Measurements from ENCODE around the gene UGP2.

The UGP2 gene

DNA sequence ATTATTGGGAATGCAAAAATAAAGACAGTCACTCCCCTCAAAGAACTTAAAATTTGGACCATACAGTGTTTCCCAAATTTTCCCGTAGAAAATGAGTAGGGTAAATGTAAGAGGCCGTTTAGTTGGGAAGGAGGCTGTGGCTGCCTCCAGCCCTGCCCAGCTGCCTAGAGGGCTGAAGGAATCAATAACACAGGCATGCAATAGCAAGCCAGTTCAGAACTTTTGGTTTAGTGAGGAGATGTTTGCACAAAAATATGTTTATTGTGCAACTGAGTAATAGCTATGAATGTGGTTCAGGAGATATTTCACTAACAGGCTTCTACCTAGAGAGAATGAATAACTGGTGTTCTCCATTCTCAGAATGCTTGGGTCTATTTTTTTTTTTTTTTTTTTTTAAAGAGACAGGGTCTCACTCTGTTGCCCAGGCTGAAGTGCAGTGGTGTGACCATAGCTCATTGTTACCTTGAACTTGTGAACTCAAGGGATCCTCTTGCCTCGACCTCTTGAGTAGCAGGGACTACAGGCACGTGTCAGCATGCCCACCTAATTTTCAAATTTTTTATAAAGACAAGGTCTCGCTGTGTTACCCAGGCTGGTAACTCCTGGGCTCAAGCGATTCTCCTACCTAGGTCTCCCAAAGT is 23.6 kb downstream of the UGP2 start:
- ATAC-seq (no peak), DNase-seq (no peak)

GRCh38 chr2:63866009-63866709 is 24.5 kb downstream of the UGP2 start:
- ATAC-seq: no peak

DNA sequence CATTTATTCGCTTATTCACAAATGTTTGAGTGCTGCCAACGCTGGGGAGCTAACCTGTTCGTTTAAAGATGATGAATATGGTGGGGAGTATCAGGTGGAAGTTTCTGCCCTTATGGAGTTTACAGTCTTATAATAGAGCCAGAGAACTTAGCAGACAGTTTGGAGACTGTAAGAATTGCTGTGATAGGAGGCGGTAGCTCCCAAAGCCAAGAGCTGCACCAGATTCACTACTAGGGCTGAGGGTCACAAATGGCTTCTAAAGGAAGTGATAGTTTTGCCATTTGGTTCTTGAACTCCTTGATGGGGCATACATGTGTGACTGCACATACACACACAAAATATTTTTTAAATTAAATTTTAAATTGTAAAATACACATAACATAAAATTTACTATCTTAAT is 29.0 kb downstream of the UGP2 start:
- no peak for DNase-seq
- no peak for ATAC-seq

More at GRCh38 chr2:63866009-63866709, 24.5 kb downstream of the UGP2 start:
- DNase-seq: no peak

GRCh38 chr2:63871864-63872263 is 30.2 kb downstream of the UGP2 start:
- ATAC-seq (no peak), DNase-seq (no peak)

DNA sequence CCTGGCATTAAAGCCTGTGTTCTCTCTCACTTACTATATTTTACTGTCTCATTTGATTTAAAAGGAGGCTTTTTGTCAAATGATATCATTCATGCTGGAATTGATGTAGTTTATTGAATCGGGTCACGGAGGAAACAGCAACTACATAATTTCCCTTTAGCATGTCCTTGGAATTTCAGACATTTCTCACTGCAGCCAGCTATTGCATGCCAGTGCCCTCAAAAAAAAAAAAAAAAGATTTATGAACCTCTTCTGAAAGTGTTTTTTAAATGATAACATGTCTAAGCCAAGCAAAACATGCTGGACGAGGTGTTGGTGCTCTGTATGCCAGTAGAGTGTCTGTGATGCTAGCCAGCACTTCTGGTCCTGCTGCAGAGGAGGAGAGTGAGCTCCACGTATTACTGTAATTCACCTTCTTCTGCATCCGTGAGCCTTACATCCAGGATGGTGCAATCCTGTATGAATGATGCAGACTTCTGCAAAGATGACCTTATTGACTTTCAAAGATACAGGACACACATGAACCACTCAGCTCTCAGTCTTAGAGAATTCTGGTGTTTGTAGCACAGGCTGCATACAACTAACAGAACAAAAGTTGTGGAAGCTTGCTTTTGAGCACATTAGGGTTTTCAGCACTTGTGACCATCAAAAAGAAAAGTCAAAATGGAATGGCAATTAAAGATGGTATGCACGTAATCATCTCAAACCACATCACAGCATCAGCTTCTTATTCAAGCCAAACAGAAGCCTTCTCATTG is 31.1 kb downstream of the UGP2 start:
- DNase-seq (no peak), ATAC-seq (no peak)

DNA sequence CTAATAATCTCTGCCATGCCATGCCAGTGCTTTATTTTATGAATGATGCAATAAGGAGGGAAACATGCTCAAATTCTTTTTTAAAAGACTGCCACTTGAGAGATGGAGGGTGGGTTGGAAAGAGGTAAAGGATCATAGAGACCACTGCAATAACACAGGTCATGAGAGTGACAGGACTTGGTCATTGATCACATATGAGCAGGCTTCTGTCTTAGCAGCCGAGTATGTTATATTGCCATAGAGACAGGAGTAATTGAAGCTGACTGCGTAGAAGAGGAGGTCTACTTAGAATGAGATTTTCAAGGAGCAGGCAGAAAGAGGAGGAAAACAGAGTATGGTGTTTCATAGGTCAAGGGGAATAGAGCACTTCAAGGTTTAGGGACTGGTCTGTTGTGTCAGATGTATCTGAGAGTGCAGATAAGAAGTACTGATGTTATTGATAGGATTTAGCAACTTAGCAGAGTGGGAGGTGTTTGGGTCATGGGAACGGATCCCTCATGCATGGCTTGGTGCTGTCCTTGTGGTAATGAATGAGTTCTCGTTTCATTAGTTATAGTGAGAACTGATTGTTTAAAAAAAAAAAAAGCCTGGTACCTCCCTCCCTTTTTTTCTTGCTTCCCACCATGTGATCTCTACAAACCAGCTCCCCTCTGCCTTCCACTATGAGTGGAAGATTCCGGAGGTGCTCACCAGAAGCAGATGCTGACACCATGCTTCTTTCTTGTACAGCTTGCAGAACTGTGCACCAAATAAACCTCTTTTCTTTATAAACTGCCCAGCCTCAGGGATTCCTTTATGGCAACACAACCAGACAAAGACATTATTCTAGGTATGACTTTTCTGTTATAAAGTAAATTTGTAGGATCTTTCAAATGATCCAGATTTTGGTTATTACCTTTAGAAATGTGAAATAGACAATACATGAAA is 32.8 kb downstream of the UGP2 start:
- ATAC-seq: no peak
- DNase-seq: no peak

DNA sequence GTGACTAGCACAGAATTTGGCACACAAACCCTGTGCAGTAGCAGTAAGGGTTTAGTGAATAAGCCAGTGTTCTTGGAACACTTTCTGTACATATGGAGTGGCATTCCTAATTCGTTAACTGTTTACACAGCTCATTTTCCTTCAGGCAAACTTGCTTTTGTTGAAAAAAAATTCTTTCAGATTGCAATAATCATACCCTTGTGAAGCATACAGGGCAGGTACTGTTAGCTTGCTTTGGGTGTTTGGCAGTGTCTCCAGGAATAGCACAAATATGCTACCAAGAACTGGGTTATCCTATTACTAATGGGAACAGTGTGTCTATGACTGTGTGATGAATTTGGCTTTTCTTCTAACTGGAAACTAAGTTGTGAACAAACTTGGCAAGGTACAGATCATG is 33.4 kb downstream of the UGP2 start:
- DNase-seq: no peak
- no peak for ATAC-seq

- DNase-seq: no peak
- ATAC-seq: peak; percentile 19
Measured at GRCh38 chr2:63875559-63876245, 34.0 kb downstream of the UGP2 start.

- ATAC-seq (no peak), DNase-seq (no peak)
Measured at GRCh38 chr2:63876311-63876710, 34.6 kb downstream of the UGP2 start.

- no peak for ATAC-seq
- no peak for DNase-seq
Measured at GRCh38 chr2:63878486-63878885, 36.8 kb downstream of the UGP2 start.

- ATAC-seq: no peak
- no peak for DNase-seq
Measured at GRCh38 chr2:63879876-63880433, 38.3 kb downstream of the UGP2 start.

DNA sequence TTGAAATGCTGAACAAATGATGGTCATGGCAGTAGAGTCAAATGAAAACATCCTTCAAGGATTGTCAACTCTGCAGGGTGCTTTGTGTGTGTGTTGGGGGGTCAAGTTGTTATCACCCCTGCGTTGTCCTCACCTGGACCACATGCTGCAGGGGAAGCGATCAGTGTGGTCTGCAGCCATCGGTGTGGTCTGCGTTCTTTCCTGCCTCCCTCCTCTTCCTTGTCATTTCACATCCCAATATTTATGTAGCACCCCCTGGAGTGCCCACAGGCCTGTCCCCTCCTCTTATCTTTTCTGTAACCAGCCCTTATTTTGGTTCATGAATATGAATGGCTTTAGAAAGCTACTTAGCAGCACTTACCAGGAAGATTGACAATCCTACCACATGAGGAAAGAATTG is 38.9 kb downstream of the UGP2 start:
- no peak for ATAC-seq
- DNase-seq: no peak

DNA sequence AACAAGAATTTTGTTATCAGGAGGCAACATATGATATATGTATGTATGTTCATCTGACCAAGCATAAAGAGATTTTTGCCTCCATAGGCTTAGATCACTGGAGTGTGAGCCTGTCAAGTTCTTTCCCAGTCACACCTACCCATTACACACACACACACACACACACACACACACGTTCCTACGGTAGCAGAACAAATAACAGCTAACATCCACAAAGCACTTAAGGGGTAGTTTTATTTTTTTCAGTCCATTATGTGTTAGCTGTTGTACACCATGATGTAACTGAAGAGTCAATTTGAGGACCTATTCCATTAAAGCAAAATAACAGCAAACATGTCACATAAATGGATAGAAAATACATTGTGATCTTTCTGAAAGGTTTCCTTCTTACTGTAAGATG is 39.5 kb downstream of the UGP2 start:
- no peak for DNase-seq
- ATAC-seq: no peak

DNA sequence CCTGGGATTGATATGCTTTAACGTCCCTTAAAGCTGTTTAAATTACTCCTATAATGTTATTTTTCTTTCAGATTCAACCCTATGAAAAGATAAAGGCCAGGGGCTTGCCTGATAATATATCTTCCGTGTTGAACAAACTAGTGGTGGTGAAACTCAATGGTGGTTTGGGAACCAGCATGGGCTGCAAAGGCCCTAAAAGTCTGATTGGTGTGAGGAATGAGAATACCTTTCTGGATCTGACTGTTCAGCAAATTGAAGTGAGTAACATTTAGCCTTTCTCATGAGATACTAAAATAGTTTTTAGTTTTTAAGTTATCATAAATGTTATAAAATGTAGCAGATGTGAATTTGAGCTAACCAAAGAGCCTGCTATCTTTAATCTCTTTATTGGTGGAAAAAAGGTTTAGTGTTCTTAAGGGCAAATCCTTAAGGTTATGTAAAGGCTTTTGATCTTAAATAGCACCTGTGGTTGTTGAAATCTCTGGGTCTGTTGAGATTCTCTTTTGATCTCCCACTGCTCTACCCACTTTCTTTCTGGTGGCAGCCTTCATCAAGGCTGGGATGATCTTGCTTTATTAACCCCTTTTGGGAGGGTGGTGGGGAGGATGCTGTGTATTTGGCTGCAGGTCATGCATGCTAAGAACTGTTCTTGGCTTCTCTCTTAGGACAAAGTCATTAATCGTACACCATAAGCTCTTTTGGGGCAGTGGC is 40.9 kb downstream of the UGP2 start:
- ATAC-seq (peak; percentile 75), DNase-seq (no peak)

DNA sequence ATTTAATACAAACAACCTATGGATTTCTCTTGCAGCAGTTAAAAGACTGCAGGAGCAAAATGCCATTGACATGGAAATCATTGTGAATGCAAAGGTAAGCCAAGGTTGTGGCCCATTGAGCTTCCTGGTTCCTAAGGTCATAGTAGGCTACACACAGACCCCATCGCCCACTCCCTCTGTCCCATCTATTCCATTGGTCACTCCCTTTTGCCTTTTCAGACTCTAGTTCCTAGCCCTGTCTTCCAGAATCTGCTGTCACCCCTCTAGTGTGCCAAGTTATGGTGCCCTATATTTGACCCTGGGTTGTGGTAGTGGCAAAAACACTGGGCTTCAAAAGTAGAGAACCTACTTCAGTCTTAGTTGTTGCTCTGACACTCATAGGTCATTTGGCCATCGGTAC is 44.7 kb downstream of the UGP2 start:
- DNase-seq: no peak
- no peak for ATAC-seq

DNA sequence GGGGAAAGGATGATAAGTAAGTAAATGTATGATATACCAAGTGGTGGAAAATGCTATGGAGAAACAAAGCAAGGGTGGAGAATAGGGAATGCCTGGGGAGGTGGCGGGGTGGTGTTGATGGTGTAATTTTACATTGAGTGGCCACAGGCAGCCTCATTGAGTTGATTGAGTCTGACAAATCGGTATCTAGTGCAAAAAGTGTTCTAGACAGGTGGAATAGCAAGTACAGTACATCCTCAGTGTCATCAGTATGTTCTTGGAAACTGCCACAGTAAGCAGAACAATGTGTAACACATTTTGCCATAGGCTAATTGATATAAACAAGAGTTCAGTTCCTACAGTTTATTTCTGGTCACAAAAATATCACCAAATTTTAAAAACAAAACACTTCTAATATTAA is 46.4 kb downstream of the UGP2 start:
- DNase-seq (no peak), ATAC-seq (no peak)

DNA sequence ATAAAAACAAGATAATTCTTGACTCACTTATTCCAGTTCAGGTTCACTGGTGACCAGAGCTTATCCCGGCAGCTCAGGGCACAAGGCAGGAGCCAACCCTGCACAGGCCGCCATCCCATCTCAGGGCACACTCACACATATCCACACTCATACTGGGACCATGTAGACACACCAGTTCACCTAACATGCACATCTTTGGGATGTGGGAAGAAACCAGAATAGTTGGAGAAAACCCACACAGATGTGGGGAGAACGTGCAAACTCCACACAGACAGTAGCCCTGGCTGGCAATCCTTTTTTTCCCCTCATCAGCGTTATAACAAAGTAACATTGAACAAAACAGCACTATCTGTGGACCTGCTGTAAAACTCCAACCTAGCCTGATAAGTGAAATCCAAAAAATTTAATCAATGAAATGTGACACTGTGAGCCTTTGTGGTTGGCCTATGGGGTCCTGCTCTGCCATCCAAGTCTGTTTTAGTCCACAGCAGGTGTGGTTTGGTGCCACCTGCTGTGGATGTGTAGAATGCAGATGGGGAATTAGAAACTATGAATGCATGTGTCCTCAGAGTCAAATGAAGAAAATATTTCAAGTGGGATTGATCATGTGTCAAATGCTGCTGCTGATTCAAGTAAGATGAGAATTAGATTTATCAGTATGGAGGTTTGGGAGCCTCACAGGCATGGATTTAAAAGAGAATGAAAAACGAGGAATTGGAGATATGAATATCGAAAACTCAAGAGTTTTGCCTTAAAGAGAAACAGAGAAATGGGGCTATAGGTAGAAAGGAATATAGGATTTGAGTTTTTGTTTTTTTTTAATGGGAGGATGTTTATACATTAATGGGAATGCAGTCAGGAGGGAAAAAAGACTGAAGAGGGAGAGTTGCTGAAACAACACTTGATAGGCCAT is 47.0 kb downstream of the UGP2 start:
- peak; percentile 89 for ATAC-seq
- peak; percentile 51 for DNase-seq

DNA sequence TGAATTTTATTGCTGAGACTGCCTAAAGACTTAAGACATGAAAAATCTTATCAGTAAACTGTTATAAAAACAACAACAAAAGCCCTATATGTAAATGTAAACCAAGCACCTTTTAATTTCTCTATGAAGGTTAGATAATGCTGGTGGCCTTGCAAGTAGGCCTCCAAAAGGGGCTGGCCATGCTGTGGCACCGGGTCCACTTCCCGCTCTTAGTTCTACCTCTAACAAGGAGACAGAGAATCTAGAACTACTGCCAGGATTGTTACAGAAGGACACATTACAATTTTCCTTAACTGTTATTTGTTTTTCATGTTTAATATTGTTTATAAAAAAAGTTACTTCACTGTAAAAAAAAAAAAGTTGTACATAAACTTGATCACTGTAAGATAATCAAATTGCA is 49.0 kb downstream of the UGP2 start:
- DNase-seq (no peak), ATAC-seq (no peak)

- no peak for DNase-seq
- ATAC-seq: no peak
Measured at GRCh38 chr2:63891488-63892030, 49.9 kb downstream of the UGP2 start.

Data from stimulated activated naive CD8-positive, alpha-beta T cell treated with anti-CD3 and anti-CD28 coated beads, Interleukin-15, Interleukin-2, amounts not matched to agents 100 U/mL and 50 U/mL, for 24 hours (primary cell).